Activated B cell treated with CpG ODN at 0.5 μM for 24 hours (primary cell): ENCODE results near the gene SPATC1L. TPM values are rescaled to one million over a fixed set of nuclear protein-coding genes. Genes with fewer than 3 reads are reported as not detected.

Experiments
- ATAC-seq: fragments of 200-7000 bp; cut with Tn5 transposase; one replicate; pipeline ENCODE4 v1.10.0; 2021; ENCODE audit warnings: low read depth, mild to moderate bottlenecking, moderate library complexity
- CTCF ChIA-PET: fragments of 350-600 bp; sonication (Branson Sonifier 250); formaldehyde crosslinking; loops from one replicate; lab custom pipeline; 2021; ENCODE audit warnings: antibody characterized with exemption; lab: Charles Lee
- POLR2A ChIA-PET: fragments of 350-600 bp; sonication (Branson Sonifier 250); formaldehyde crosslinking; loops from one replicate; lab custom pipeline; 2021; ENCODE audit warnings: antibody characterized with exemption; lab: Charles Lee
- DNase-seq: peaks from one replicate; pipeline ENCODE4 v3.0.0; 2022
- H3K27ac Mint-ChIP-seq: one replicate; pipeline ENCODE4 v1.8.0; 2020; ENCODE audit warnings: mixed read lengths
- H3K27me3 Mint-ChIP-seq: one replicate; pipeline ENCODE4 v1.8.0; 2021; ENCODE audit warnings: mixed read lengths
- H3K36me3 Mint-ChIP-seq: one replicate; pipeline ENCODE4 v1.8.0; 2021; ENCODE audit warnings: low read depth, mixed read lengths
- H3K4me1 Mint-ChIP-seq: one replicate; pipeline ENCODE4 v1.8.0; 2021; ENCODE audit warnings: mixed read lengths
- H3K4me3 Mint-ChIP-seq: one replicate; pipeline ENCODE4 v1.8.0; 2020; ENCODE audit warnings: mild to moderate bottlenecking, mixed read lengths
- H3K9me3 Mint-ChIP-seq: one replicate; pipeline ENCODE4 v1.8.0; 2020; ENCODE audit warnings: mixed read lengths
- CTCF ChIP-seq: fragments of 200-600 bp; IDR thresholded peaks from one replicate; pipeline ENCODE4 v1.8.0; 2022; ENCODE audit warnings: antibody characterized with exemption, mild to moderate bottlenecking
- intact Hi-C: fragments of 100-400 bp; cut with micrococcal nuclease; formaldehyde crosslinking; loops from one replicate; pipeline ENCODE4 v1.15.1; 2024
- total RNA-seq: library from RNA; stranded (reverse); gene quantifications from 2 replicates; pipeline ENCODE4 v1.2.3, GENCODE V29; 2022

Gene SPATC1L
- total RNA-seq, 1 donor from 2014 or later = 7.5 TPM

GRCh38 chr21:46165098-46165497, 19.2 kb downstream of the SPATC1L start:
- peaks cover 1% of the 10 kb centered on the region for H3K4me1 Mint-ChIP-seq
- no peak overlapping the region for H3K27ac Mint-ChIP-seq
- TF ChIP-seq CTCF = no peak
- no peaks in the 10 kb centered on the region for H3K9me3 Mint-ChIP-seq
- DNase-seq (no peak), ATAC-seq (no peak)
- POLR2A ChIA-PET = no interaction called here
- no peak overlapping the region for H3K4me3 Mint-ChIP-seq
- CTCF ChIA-PET = no interaction called here
- peaks cover 7% of the 10 kb centered on the region for H3K36me3 Mint-ChIP-seq
- intact Hi-C loops = no loop called here
- H3K27me3 Mint-ChIP-seq = no peaks in the 10 kb centered on the region

GRCh38 chr21:46163380-46163779, 20.9 kb downstream of the SPATC1L start:
- intact Hi-C loops = no loop called here
- Mint-ChIP-seq H3K27ac (no peak overlapping the region), H3K4me3 (no peak overlapping the region), H3K36me3 (peaks cover 7% of the 10 kb centered on the region), H3K27me3 (no peaks in the 10 kb centered on the region), H3K9me3 (no peaks in the 10 kb centered on the region), H3K4me1 (no peaks in the 10 kb centered on the region)
- POLR2A ChIA-PET = no interaction called here
- no peak for ATAC-seq
- TF ChIP-seq CTCF = no peak
- CTCF ChIA-PET = no interaction called here
- DNase-seq = no peak

GRCh38 chr21:46161633-46162592, 22.3 kb downstream of the SPATC1L start:
- CTCF ChIA-PET = no interaction called here

GRCh38 chr21:46160907-46161632, 23.2 kb downstream of the SPATC1L start:
- Mint-ChIP-seq H3K9me3 (no peaks in the 10 kb centered on the region), H3K4me3 (no peak overlapping the region)

More at GRCh38 chr21:46161633-46162592, 22.3 kb downstream of the SPATC1L start:
- Mint-ChIP-seq H3K27me3 (no peaks in the 10 kb centered on the region), H3K4me3 (no peak overlapping the region), H3K4me1 (no peaks in the 10 kb centered on the region), H3K27ac (no peak overlapping the region), H3K9me3 (no peaks in the 10 kb centered on the region), H3K36me3 (peaks cover 9% of the 10 kb centered on the region)
- intact Hi-C loops = no loop called here
- POLR2A ChIA-PET = no interaction called here
- TF ChIP-seq CTCF = no peak
- DNase-seq = peak; percentile 12
- ATAC-seq = no peak

More at GRCh38 chr21:46160907-46161632, 23.2 kb downstream of the SPATC1L start:
- no peaks in the 10 kb centered on the region for H3K4me1 Mint-ChIP-seq
- no peak for ATAC-seq
- DNase-seq = peak; percentile 10
- intact Hi-C loops = no loop called here
- H3K27ac Mint-ChIP-seq = no peak overlapping the region
- ChIA-PET CTCF (no interaction called here), POLR2A (no interaction called here)
- no peak for TF ChIP-seq CTCF
- H3K27me3 Mint-ChIP-seq = no peaks in the 10 kb centered on the region
- peaks cover 9% of the 10 kb centered on the region for H3K36me3 Mint-ChIP-seq
